HG03354 (cell line): ENCODE results near the gene VPS4A.
"Not testable (repeated sequence)": the region's sequence is repeated elsewhere in the genome, so short reads cannot be mapped to it uniquely, and the experiment has no call there.

Experiments used
- ATAC-seq: cut with Tn5 transposase; IDR thresholded peaks from one replicate; pipeline ENCODE4 v1.9.1; 2021; ENCODE audit warnings: mild to moderate bottlenecking; ENCODE audit not compliant: unreplicated experiment, poor library complexity, severe bottlenecking

VPS4A gene

DNA sequence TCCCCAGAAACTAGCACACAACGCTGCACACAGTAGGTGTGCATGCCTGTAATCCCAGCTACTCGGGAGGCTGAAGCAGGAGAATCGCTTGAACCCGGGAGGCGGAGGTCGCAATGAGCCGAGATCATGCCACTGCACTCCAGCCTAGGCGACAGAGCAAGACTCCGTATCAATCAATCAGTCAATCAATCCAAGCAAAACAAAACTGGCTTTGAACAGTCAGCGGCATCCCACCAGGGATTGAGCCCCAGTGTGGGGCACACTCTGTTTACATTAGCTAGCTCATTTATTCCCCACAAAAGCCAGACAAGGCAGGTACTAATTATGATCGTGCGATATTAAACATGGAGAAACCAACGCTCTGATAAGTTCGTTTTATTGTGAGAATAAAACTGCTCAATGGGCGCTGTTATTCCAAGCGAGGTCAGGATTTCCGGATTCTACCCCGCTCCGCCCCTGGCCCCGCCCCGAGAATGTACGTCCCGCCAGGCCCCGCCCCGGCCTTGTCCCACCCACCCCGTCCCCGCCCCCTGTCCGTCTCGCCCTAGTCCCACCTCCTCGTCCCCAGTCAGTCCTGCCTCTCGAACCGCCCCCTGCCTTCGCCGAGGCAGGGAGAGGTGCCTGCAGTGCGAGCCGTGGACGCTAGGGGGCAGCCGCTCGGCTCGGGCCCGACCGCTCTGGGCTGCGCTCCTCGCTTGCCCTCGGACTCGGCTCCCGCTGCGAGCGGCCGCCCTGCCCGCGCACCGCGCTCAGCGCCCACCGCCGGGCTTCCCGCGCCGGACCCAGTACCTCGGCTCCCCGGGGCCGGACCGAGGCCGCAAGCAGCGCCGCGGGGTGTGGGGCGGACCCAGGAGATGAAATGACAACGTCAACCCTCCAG is at the start of gene VPS4A:
Gene VPS4A, plus strand, starts transcription at position 698 of the 880 bp plus-strand sequence. Its CDS starts 162 bp downstream, at position 860.
- ATAC-seq = peak; percentile 97

GRCh38 chr16:69266334-69267063 is 44.7 kb upstream of the VPS4A start:
- ATAC-seq = no peak

- ATAC-seq = no peak
Measured at GRCh38 chr16:69267633-69268032, 43.5 kb upstream of the VPS4A start.

DNA sequence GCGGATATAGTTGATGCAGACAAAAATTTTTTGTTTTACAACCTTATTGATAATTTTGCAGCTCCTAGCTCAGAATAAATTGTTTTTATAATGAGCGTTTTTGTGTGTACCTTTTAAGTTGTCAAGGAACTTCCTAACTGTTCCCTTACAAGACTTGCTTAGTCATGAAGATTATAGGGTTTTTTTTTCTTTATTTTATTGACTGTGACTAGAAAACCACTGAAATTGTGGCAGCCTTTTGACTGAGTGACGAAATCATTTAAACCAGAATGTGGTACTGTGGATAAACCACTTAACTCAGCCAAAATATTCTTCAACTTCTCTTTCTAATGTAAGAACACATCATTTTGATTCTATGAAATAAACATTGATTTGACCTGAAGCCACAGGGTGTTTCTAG is 40.8 kb upstream of the VPS4A start:
- ATAC-seq = no peak

- no peak for ATAC-seq
Measured at GRCh38 chr16:69270831-69271230, 40.3 kb upstream of the VPS4A start.

- ATAC-seq = no peak
Measured at GRCh38 chr16:69273009-69273408, 38.1 kb upstream of the VPS4A start.

DNA sequence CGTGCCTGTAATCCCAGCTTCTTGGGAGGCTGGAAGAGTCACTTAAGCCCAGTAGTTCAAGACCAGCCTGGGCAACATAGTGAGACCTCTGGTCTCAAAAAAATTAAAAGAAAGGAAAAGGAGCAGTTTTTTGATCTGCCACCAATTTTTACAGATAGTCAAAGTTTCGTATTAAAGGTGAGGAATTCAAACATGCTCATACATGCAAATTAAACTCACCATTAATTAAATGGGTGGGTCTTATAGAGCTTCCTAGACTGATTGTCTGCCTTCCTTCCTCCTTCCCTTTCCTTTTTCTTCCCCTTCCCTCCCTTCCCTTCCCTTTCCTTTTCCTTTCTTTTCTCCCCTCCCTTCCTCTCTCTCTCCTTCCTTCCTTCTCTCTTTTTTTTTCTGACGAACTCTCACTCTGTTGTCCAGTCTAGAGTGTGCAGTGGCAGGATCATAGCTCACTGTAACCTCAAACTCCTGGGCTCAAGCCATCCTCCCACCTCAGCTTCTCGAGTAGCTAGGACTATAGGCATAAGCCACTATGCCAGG is 36.4 kb upstream of the VPS4A start:
- no peak for ATAC-seq

GRCh38 chr16:69276148-69277115 is 34.7 kb upstream of the VPS4A start:
- no peak for ATAC-seq

GRCh38 chr16:69277413-69277812 is 33.7 kb upstream of the VPS4A start:
- no peak for ATAC-seq

- ATAC-seq = no peak
Measured at GRCh38 chr16:69283851-69284250, 27.3 kb upstream of the VPS4A start.

- no peak for ATAC-seq
Measured at GRCh38 chr16:69285240-69285639, 25.9 kb upstream of the VPS4A start.

DNA sequence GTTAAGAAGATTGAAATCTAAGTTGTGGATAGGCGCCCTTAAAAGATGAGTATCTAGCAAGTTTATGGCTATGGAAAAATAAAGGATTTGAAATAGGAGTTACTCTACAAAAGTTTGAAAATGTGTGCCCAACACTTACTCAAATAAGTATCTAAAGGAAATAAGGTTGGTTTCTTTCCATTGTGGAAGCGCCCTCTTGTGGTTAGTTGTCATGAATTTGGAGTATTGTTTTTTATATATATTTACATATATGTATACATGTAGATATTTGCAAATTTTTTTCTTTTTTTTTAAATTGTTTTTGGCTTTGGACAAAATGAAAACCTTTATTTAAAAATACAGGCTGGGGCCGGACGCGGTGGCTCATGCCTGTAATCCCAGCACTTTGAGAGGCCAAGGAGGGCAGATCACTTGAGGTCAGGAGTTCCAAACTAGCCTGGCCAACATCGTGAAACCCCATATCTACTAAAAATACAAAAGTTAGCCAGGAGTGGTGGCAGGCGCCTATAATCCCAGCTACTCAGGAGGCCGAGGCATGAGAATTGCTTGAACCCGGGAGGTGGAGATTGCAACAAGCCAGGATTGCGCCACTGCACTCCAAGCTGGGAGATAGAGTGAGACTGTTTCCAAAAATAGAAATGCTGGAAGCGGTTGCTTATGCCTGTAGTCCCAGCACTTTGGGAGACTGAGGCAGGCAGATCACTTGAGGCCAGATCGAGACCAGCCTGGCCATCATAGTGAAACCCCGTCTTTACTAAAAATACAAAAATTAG is 24.0 kb upstream of the VPS4A start:
- ATAC-seq = no peak

DNA sequence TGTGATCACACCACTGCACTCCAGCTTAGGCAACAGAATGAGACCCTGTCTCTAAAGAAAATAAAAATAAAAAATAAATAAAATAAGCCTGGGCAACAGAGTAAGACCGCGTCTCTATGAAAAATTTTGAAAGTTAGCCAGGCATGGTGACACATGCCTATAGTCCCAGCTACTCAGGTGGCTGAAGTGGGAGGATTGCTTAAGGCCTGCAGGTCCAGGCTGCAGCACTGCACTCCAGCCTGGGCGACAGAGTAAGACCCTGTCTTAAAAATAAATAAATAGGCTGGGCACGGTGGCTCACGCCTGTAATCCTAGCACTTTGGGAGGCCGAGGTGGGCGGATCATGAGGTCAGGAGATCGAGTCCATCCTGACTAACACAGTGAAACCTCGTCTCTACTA is 19.5 kb upstream of the VPS4A start:
- not testable (repeated sequence) for ATAC-seq

DNA sequence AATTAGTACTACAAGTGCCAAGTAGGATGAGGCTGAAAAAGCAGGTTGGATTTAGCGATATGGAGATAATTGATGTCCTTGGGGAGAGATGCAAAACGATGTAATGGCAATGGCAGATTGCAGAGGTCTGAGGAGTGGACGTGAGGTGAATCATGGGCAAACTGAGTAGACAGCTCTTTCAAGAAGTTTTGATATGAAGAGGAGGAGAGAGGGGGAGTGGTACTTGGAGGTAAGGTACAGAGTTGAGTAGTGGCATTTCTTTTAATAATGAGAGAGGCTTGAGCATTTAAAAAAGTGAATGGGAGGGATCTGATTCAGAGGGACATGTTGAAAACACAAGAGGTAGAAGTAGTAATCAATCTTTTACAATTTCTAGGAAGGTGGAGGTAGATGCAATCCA is 17.7 kb upstream of the VPS4A start:
- no peak for ATAC-seq

- ATAC-seq = no peak
Measured at GRCh38 chr16:69294051-69294450, 17.1 kb upstream of the VPS4A start.

DNA sequence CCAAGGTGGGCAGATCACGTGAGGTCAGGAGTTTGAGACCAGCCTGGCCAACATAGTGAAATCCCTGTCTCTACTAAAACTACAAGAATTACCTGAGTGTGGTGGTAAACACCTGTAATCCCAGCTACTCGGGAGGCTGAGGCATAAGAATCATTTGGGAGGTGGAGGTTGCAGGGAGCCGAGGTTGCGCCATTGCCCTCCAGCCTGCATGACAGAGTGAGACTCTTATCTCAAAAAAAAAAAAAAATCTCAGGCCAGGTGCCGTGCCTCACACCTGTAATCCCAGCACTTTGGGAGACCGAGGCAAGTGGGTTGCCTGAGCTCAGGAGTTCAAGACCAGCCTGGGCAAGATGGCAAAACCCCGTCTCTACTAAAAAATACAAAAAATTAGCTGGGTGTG is 14.4 kb upstream of the VPS4A start:
- not testable (repeated sequence) for ATAC-seq

- no peak for ATAC-seq
Measured at GRCh38 chr16:69298261-69298660, 12.9 kb upstream of the VPS4A start.

DNA sequence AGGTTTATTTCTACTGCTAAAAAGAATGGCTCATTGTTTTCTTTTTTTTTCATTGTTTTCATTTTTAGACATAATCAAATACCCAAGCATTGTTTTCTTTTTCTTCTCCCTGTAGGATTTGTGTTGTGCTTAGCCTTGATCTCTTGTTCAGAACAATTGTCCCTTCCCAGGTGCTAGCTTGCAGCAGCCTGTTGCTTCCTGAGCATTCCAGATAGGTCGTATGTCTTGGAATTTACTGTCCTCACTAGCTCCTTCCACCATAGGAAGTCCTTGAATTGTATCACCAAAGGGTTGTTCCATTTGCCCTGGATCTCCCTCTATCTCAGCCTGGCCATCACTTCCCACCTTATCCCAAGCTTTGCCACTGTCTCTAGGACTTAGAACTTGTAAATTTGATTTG is 10.0 kb upstream of the VPS4A start:
- ATAC-seq = no peak

- ATAC-seq = no peak
Measured at GRCh38 chr16:69301861-69302260, 9.3 kb upstream of the VPS4A start.
